Vagina (tissue), 2 donors: ENCODE data around the gene KRTAP10-10. TPM values are rescaled to one million over a fixed set of nuclear protein-coding genes. Genes with fewer than 3 reads are reported as not detected.
A peak's percentile ranks its signal among the peaks of the same experiment; 100 is the strongest.

Experiments used
- DNase-seq, 2 donors: peaks; one replicate each; pipeline ENCODE4 v3.0.0-alpha.2; 2017; ENCODE audit errors: extremely low spot score in 2 of 2
- H3K27ac ChIP-seq: fragments of 200-600 bp; sonication (generic); one replicate; pipeline ENCODE4 v1.5.1; 2019
- H3K27me3 ChIP-seq: fragments of 200-600 bp; sonication (generic); one replicate; pipeline ENCODE4 v1.5.1; 2019
- H3K36me3 ChIP-seq, 2 donors: fragments of 200-600 bp; sonication (generic); one replicate each; pipeline ENCODE4 v1.5.1; 2017 to 2019
- H3K4me1 ChIP-seq: fragments of 200-600 bp; sonication (generic); one replicate; pipeline ENCODE4 v1.5.1; 2019
- H3K4me3 ChIP-seq, 2 donors: fragments of 200-600 bp; sonication (generic); 1 replicate in 1 of 2; 2 replicates in 1 of 2; pipeline ENCODE4 v1.5.1; 2016 to 2019
- H3K9me3 ChIP-seq: fragments of 200-600 bp; sonication (generic); one replicate; pipeline ENCODE4 v1.5.1; 2019
- CTCF ChIP-seq, 3 experiments: fragments of 450-650 bp in 2 of 3; fragments of 200-600 bp in 1 of 3; sonication (generic) in 1 of 3; IDR thresholded peaks; one replicate each; pipeline ENCODE4 v1.5.1; 2017 to 2019; ENCODE audit warnings: antibody characterized with exemption in 3 of 3, mild to moderate bottlenecking in 2 of 3, moderate library complexity in 2 of 3
- POLR2A ChIP-seq, 2 donors: fragments of 450-650 bp; IDR thresholded peaks; one replicate each; pipeline ENCODE4 v1.6.1; 2017; ENCODE audit warnings: antibody characterized with exemption in 2 of 2, mild to moderate bottlenecking in 2 of 2, moderate library complexity in 2 of 2
- POLR2AphosphoS5 ChIP-seq, 2 donors: sonication (generic); formaldehyde crosslinking; IDR thresholded peaks; one replicate each; pipeline ENCODE4 v1.9.0; 2017; ENCODE audit warnings: antibody characterized with exemption in 2 of 2, mild to moderate bottlenecking in 2 of 2, low read depth in 1 of 2; ENCODE audit not compliant: insufficient read depth in 1 of 2
- intact Hi-C: fragments of 100-400 bp; cut with DNase I; formaldehyde crosslinking; loops from one replicate; pipeline ENCODE4 v1.15.1; 2023
- total RNA-seq: library from RNA; depleted of rRNA; stranded (reverse); fragments of >200 nt; gene quantifications from one replicate; pipeline ENCODE4 v1.2.3, GENCODE V29; 2016

The KRTAP10-10 gene
- total RNA-seq, 1 donor from 2014 or later = not detected

GRCh38 chr21:44601596-44602462, 35.3 kb upstream of the KRTAP10-10 start:
- TF ChIP-seq POLR2A (IDR thresholded peaks at IDR 0.05) = no peak
- no peak for TF ChIP-seq POLR2AphosphoS5 (IDR thresholded peaks at IDR 0.05; ENCODE audit: insufficient read depth in 1 of 2, low read depth in 1 of 2)
- no peak for TF ChIP-seq CTCF (IDR thresholded peaks at IDR 0.05)
- DNase-seq = peak in 1 of 2 donors; percentile 52
- intact Hi-C loops = no loop called here

GRCh38 chr21:44602463-44602850, 34.7 kb upstream of the KRTAP10-10 start:
- Histone ChIP-seq H3K4me1 (no peaks in the 10 kb centered on the region), H3K27ac (no peak overlapping the region), H3K36me3 (no peaks in the 10 kb centered on the region), H3K4me3 (no peak overlapping the region), H3K9me3 (no peaks in the 10 kb centered on the region), H3K27me3 (no peaks in the 10 kb centered on the region)
- intact Hi-C loops = no loop called here
- no peak for DNase-seq
- TF ChIP-seq CTCF (IDR thresholded peaks at IDR 0.05) (no peak), POLR2AphosphoS5 (IDR thresholded peaks at IDR 0.05; ENCODE audit: insufficient read depth in 1 of 2, low read depth in 1 of 2) (no peak), POLR2A (IDR thresholded peaks at IDR 0.05) (no peak)

More at GRCh38 chr21:44601596-44602462, 35.3 kb upstream of the KRTAP10-10 start:
- Histone ChIP-seq H3K27ac (no peak overlapping the region), H3K4me1 (no peaks in the 10 kb centered on the region), H3K9me3 (no peaks in the 10 kb centered on the region), H3K36me3 (no peaks in the 10 kb centered on the region), H3K4me3 (no peak overlapping the region), H3K27me3 (no peaks in the 10 kb centered on the region)

GRCh38 chr21:44603109-44603875, 33.9 kb upstream of the KRTAP10-10 start:
- peak in 1 of 2 donors; percentile 69 for DNase-seq
- intact Hi-C loops = no loop called here
- Histone ChIP-seq H3K9me3 (no peaks in the 10 kb centered on the region), H3K4me1 (no peaks in the 10 kb centered on the region), H3K36me3 (no peaks in the 10 kb centered on the region), H3K4me3 (no peak overlapping the region), H3K27ac (no peak overlapping the region), H3K27me3 (no peaks in the 10 kb centered on the region)
- TF ChIP-seq POLR2AphosphoS5 (IDR thresholded peaks at IDR 0.05; ENCODE audit: insufficient read depth in 1 of 2, low read depth in 1 of 2) (no peak), CTCF (IDR thresholded peaks at IDR 0.05) (no peak), POLR2A (IDR thresholded peaks at IDR 0.05) (no peak)

GRCh38 chr21:44603911-44604310, 33.2 kb upstream of the KRTAP10-10 start:
- Histone ChIP-seq H3K4me1 (no peaks in the 10 kb centered on the region), H3K27ac (no peak overlapping the region), H3K9me3 (no peaks in the 10 kb centered on the region), H3K4me3 (no peak overlapping the region), H3K27me3 (no peaks in the 10 kb centered on the region), H3K36me3 (no peaks in the 10 kb centered on the region)
- TF ChIP-seq POLR2AphosphoS5 (IDR thresholded peaks at IDR 0.05; ENCODE audit: insufficient read depth in 1 of 2, low read depth in 1 of 2) (no peak), POLR2A (IDR thresholded peaks at IDR 0.05) (no peak), CTCF (IDR thresholded peaks at IDR 0.05) (no peak)
- intact Hi-C loops = no loop called here
- DNase-seq = peak in 1 of 2 donors; percentile 62
